Stimulated activated CD8-positive, alpha-beta memory T cell treated with anti-CD3 and anti-CD28 coated beads, Interleukin-7, amount 100 ng/mL, for 4 hours (primary cell): ENCODE data around the gene NPPB.
A peak's percentile ranks its signal among the peaks of the same experiment; 100 is the strongest.
"Not testable (repeated sequence)": the region's sequence is repeated elsewhere in the genome, so short reads cannot be mapped to it uniquely, and the experiment has no call there.

Experiments
- DNase-seq, 2 donors: peaks; one replicate each; pipeline ENCODE4 v3.0.0-alpha.2; 2020; ENCODE audit warnings: low read depth in 2 of 2

The NPPB gene

DNA sequence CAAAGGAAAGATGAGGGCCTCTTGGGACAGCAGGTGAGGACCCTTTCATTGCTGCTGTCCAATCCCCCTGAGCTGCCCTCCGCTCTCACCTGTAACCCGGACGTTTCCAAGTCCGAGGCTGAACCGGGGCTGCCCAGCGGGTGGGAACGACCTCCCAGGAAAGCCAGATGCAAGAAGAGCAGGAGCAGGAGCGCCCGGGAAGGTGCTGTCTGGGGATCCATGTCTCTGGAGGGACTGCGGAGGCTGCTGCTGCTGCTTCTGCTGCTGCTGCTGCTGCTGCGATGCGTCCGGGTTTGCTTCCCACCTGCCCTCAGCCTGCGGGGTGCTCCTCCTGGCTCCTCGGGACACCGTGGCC, at the start of gene NPPB:
Gene NPPB, minus strand, starts transcription at position 333 of the 355 bp plus-strand sequence. Its CDS starts 112 bp downstream, at position 221.
- no peak for DNase-seq

DNA sequence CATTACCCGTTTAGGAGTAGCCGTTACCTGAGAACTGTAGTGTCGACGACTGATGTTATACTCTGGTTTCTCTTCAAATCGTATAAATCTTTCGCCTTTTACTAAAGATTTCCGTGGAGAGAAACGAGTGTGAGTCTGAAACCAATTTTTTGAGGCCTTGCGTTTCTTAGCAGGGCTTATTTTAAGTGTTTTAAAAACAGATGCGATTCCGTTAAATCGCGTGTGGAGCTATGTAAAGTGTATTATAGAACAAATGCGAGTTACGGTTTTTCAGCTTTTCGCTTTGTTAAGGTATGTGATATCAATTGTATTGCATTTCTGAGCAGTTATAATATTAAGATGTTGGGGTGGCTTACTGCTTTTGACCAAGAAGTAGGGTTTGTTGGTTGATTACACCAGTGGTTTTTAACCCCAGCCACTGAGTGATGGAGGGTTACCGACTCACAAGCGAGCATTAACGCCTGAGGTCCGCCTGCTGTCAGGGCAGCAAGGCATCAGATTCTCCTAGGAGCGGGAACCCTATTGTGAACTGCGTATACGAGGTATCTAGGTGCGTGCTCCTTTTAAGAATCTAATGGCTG, 49.4 kb upstream of the NPPB start:
- DNase-seq = peak; percentile 48 to 62

DNA sequence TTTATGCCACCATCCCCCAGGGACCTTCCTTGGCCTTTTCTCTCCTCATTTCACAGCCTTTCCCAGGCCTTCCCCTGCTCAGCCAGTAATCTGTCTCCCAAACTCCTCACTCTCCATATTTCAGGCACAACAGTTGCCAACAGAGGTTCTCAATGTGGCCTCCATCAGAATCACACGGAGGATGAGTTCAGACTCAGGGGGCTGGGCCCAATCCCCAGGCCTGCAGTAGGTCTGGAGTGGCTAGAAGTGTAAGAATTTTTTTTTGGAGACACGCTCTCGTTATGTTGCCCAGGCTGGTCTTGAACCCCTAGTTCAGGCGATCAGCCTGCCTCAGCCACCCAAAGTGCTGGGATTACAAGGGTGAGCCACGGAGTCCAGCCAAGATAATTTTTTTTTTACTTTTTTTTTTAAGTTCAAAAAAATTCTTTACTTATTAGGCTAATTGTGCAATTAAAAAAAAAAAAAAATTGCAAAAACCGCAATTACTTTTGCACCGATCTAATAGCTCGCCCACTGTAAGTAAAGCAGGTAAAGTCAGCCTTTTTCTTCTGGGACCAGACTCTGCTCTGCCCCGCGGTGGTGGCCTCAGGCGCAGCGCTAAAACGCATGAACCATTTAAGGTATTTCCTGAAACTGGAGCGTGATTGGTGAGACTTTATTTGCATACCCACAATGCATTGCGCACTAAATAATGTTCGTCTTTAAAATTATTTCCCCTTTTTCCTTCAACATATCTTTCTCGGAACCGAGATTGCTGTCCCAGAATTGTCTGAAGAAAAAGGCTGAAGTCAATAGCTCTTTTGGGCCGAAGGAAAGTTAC, 48.7 kb upstream of the NPPB start:
- peak; percentile 85 to 86 for DNase-seq

DNA sequence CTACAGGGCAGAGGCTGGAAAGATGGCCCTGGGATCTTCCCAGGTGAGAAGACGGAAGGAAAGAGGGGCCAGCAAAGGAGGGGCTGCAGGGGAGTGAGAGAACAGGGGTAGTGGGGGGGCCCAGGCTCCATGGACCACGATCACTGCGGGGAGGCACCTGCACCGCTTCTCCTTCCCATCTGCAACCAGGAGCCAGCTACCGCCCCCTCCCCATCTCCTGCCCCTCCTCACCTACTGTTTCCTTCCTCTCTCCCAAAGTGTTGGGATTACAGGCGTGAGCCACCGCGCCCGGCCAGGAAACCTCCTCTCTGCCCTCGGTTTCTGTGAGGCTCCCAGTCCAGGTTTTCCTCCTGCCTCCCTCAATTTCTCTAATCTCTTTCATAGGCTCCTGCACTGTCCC, 48.1 kb upstream of the NPPB start:
- DNase-seq = no peak

DNA sequence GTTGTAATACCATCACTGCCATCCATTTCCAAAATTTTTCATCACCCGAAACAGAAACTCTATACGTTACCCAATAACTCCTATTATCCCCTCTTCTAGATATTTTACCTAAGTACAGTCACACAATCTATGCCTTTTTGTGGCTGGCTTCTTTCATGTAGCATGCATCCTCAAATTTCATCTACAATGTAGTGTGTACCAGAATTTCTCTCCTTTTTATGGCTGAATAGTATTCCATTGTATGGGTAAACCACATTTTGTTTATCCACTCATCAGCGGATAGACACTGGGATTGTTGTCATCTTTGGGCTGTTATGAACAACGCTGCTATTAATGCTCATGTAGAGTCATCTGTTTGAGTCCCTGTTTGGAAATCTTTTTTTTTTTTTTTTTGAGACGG, 46.2 kb upstream of the NPPB start:
- DNase-seq = no peak

DNA sequence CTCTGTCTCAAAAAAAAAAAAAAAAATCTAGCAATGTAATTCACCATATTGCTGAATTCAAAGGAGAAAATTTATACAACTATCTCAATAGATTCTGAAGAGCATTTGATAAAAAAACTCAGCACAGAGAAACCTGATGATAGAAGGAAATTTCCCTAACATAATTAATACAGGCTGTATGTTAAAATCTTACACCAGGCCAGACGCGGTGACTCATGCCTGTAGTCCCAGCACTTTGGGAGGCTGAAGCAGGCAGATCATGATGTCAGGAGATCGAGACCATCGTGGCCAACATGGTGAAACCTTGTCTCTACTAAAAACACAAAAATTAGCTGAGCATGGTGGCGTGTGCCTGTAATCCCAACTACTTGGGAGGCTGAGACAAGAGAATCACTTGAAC, 45.4 kb upstream of the NPPB start:
- not testable (repeated sequence) for DNase-seq

DNA sequence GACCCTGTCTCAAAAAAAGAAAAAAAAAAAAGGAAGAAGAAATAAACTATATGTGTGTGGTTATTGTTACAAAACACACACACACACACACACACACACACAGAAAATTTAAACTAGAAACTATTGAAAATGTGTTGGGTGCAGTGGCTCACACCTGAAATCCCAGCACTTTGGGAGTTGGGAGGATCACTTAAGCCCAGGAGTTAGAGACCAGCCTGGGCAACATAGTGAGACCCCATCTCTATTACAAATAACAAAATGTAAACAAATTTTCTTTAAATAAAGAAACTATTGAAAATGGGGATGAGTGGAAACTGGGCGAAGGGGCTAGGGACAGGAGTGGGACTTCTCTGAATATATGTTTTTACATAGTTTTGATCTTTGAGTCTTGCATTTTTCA, 44.5 kb upstream of the NPPB start:
- no peak for DNase-seq

DNA sequence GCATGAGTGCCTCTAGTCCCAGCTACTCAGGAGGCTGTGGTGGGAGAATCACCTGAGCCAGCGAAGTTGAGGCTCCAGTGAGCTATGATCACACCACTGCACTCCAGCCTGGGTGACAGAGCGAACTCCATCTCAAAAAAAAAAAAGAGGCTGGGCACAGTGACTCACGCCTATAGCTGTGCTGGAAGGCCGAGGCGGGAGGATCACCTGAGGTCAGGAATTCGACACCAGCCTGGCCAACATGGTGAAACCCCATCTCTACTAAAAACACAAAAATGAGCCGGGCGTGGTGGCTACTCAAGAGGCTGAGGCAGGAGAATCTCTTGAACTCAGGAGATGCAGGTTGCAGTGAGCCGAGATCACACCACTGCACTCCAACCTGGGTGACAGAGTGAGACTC, 42.7 kb upstream of the NPPB start:
- not testable (repeated sequence) for DNase-seq

DNA sequence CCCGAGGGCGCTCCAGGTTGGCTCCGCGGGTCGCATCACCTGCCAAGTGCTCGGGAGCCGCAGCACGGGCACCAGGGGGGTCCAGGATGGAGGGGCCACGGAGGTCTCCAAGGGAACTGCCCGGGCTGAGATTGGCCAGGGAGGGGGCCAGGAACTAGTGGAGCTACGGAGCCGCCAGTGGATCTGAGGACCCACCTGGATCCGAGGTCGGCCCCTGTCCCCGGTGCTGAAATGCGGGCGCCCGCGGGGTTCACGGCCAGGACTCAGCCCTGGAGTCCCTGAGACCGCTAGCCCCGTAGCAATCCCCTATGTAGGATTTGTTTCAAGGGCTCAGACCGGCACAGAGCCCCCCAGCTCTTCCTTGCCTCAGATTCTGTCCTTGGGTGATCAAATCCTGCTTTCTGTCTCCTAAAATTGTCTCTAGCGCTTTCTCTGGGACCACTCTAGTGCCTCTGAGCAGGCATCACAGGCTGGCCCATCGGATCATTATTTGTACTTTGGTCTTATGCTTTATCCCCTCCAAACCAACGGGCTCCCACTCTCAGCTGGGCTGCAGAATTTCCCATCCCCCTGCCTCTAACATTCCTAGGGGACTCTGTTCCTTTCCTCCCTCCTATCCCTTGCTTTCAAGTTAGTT, 40.2 kb upstream of the NPPB start:
- no peak for DNase-seq

DNA sequence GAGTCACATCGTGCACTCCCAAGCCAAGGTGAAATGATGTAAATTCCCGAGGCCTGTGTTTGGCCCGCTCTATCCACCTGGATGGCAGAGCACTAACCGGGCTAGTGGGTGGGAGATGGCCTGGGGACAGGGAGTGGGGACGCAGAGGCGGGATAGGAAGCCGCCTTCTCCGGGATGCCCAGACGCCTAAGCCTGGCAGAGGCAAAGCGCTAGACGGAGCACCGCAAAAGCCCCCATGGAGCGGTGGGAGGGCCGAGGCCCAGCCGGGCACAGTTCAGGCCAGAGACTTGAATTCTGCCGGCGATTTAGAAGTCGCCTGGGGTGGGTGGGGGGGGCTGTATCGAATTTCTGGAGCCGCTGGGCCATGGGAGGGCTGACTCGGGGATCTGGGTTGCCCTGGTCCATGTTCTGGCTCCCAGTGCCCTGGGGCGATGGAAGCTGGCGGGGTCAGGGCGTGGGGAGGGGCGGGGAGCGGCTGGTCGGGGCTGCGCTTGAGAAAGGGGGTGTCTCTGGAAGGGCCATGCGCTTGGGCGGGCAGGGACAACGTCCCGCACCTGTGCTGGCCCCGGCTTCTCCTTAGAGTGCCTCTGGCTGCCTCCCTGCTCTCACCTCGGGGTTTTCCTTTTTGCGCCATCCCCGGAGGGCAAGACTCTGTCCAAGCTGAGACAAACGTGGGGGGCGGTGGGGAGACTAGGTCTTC, 39.5 kb upstream of the NPPB start:
- no peak for DNase-seq

DNA sequence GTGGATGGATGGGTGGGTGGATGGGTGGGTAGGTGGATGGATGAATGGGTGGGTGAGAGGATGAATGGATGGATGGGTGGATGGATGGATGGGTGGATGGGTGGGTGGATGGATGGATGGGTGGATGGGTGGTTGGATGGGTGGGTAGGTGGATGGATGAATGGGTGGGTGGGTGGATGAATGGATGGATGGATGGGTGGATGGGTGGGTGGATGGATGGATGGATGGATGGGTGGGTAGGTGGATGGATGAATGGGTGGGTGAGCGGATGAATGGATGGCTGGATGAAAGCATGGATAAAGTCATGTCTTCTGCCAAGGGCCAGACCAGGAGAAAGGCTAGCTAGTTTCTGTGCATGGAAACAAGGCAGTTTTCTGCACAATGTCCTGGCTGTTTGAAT, 35.8 kb upstream of the NPPB start:
- DNase-seq = not testable (repeated sequence)

DNA sequence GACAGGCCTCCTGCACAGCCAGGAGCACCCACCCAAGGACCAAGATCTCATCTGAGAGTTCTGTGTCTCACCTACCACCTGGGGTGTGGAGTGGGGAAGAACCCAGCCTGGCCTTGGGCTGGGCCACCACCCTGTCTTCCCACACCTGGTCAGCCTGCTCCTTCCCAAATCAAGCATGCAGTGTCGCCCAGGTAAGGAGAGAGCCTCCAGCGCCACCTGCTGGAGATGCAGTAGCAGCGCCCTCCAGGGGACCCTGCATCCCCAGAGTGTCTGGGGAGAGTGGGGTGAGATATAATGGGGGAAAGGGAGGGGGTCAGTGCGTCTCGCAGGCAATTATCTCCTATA, 35.1 kb upstream of the NPPB start:
- DNase-seq = peak; percentile 36 to 39

DNA sequence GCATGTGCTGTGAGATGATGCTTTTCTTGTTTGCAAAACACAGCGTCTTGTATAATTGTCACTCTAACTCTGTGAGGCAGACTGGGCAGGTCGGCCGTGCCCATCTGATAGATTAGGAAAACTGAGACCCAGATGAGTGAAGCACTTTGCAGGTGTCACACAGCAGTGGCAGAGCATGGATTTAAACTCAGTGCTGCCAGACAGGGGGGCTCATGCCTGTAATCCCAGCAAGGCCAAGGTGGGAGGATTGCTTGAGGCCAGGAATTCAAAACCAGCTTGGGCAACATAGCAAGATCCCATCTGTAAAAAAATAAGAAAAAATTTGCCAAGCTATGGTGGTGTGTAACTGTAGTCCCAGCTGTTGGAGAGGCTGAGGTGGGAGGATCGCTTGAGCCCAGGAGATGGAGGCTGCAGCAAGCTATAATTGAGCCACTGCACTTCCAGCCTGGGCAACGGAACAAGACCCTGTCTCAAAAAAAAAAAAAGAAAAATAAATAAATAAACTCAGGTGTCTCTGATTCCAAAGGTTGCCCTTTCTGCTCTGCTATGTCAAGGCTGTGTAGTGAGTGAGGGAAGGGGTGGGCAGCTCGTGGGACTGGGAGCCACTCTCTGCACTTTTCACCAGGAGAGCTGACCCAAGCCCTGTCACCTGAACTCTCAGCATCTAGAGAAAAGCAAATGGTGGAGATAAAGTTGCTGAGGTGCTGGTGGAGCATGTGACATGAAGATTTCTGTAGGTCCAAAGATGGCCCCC, 32.9 kb upstream of the NPPB start:
- DNase-seq = no peak

DNA sequence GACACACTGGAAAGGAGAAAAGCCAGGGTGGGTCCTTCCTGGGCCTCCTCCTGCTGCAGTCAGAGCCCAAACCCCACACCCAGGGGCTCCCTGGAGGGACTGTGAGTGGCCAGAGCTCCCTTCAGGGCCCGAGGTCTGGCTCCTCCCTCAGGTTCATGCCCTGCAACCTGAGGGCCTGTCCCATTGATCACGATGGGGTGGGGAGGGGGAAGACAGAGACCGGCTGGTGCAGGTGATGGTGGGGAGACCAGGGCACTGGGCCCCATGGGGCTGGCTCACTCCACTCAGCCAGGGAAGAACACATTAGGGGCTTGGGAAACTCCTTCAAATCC, 30.1 kb upstream of the NPPB start:
- DNase-seq = no peak

DNA sequence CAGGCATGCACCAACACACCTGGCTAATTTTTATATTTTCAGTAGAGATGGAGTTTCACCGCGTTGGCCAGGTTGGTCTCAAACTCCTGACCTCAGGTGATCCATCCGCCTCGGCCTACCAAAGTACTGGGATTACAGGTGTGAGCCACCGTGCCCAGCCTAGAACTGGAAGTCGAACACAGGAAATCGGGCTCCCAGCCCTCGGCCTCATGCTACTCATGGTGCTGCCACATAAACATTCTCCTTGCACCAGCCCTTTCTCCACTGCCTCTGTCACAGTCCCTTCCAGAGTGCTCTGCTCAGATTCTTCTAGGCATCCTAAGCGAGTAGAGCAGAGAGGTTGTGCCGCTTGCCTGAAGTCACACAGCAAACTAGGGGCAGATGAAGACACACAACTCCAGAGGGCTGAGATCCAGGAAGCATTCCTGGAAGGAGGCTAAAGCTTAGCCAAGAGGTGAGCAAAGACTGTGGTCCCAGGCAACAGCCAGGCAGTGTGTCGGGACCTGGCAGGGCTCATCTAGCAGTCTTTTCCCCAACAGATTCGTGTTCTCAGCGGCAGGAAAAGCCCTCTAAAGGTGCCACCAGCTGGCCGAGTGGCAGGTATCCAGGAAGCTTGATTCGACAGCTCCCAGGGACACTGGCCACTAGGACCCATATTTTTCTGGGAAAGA, 29.6 kb upstream of the NPPB start:
- DNase-seq = no peak

DNA sequence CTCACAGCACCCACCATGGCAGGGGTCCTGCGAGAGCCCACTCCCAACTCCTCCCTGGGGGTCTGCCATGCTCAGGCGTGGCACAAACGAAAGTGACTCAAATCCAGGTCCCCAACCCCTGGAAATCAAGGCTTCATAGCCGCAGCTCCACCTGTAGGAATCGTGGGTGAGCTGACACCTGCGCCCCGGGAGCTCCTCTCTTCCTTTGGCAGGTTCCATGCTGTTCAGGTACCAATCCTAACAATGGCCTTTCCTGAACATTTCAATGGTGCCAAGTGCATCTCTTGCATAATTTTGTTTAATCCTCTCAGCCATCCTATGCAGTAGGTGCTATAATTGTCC, 28.9 kb upstream of the NPPB start:
- DNase-seq = no peak

DNA sequence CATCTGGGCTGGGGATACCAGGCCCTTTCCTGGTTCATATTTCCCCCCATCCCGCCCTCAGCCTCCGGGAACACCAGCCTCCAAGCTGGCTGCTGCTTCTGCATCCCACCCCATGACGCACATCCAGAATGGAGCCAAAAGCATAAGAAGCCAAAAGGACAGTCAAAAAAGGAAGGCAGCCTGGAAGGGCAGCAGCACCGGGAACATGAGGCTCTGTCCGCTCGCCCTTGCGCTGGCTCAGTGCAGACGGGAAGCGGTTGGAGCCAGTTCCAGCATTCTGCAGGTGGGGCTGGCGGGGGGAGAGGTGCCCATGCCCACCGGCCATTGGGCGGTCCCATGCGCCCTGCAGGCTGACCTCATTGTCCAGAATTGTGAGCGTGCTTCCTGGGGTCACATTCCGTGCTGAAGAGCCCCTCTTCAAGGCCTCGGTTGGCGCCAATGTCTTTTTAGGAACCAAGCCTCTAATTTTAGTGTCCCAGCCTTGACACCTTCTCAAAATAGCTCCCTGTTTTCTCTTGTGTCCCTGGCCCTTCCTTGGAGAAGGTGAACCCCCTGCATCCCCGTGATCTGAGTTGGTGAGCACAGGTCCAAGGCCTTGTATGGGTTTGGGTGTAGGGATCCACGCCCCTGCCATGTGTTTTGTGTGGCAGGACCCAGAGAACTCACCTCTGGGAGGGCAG, 28.4 kb upstream of the NPPB start:
- no peak for DNase-seq

DNA sequence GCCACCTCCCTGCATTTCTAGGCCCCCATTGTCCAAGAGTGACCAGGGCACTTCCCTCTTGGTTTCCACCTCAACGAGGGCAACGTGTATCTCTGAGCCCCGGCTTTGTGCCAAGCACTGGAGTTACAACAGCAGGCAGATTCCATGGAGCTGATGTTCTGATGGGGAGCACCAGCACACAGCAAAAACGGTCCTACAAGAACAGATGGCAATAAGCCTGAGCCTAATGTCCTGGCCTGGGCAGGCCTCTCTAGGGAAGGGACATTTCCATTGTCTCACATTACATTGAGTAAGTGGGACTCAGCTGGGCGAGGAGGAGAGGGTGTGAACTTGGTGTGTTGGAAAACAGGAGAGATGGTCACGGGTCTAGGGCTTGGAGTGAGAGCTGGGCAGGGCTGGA, 27.2 kb upstream of the NPPB start:
- DNase-seq = no peak

DNA sequence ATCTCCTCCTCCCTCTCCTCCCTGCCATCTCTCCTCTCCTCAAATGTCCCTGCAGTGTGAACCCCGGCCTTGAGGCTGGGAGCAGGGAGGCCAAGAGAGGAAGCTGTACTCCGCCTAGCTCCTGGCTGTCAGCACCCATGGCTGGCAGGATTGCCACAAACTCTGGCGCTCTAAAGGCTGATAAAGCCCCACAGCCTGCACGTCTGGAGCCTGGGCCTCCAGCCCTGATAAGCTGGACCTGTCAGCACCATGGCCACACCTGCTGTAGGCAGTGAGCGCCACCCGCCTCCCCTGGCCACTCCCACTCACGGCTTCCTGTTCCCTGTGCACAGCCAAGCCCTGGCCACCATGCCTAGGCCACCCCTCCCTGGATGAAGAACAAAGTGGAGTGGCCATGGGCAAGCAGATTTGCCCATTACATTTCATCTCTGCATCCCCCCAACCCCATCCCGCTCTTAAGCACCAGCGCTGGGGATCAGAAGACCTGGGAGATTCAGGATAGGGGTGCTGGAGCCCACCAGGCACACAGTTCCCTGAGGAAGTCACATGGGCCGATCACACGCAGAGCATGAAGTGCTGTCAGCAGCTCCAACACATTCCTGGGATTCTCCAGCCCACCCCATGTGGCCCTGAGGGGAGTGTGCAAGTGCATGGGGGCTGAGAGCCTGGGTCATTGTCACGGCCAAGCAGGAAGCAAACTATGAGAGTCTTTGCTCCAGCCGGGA, 24.2 kb upstream of the NPPB start:
- DNase-seq = no peak

DNA sequence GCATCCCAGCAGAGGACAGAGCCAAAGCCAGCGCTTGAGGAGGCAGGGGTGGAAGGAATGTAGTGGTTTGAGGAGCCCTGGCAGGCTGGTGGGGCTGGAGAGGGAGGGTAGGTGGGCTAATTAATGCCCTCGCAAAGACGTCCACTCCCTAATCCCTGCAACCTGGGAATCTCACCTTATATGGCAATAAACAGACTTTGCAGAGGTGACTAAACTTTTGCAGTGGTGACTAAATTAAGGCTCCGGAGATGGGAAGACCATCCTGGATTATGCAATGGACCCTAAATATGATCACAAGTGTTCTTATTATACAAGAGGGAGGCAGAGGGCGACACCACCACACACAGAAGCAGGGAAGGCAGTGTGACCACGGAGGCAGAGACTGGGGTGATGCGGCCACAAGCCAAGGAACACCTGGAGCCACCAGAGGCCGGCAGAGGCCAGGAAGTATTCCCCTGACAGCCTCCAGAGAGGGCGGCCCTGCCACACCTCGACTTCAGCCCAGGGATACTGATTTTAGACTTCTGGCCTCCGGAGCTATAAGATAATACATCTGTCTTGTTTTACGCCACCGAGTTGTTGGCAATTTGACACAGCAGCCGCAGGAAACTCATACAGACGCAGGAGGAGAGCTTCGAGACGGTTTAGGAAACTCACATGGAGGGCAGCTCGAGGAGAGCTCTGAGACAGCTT, 23.1 kb upstream of the NPPB start:
- DNase-seq = no peak
